ENCODE results near the gene GSTA4.
A peak's percentile ranks its signal among the peaks of the same experiment; 100 is the strongest.
"Not testable (repeated sequence)": the region's sequence is repeated elsewhere in the genome, so short reads cannot be mapped to it uniquely, and the experiment has no call there.

GSTA4 gene

DNA sequence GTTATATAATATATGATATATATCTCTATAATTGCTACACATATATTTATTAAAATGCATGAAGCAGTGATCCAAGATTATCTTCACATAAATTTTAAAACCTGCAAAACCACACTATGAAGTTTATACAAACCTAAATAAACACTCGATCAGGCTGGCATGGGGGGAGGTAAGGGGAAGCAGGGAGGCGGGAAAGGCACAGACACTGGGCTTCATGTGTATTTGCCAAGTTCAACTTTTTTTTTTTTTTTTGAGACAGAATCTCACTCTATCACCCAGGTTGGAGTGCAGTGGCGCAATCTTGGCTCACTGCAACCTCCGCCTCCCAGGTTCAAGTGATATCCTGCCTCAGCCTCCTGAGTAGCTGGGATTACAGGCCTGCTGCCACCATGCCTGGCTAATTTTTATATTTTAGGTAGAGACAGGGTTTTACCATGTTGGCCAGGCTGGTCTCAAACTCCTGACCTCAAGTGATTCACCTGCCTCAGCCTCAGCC, 13.2 kb upstream of the GSTA4 start:
- H3K4me3 ChIP-seq (ENCODE audit: control insufficient read depth in 1 of 7, extremely low read depth in 1 of 7, insufficient read depth in 4 of 7, low read depth in 2 of 7, low read length in 6 of 7); H3K27ac ChIP-seq (ENCODE audit: insufficient read depth in 1 of 2, low read depth in 1 of 2, low read length in 2 of 2, poor library complexity in 1 of 2, severe bottlenecking in 2 of 2); DNase-seq; H3K9me3 ChIP-seq (ENCODE audit: control extremely low read depth in 1 of 5, control insufficient read depth in 4 of 5, insufficient read depth in 2 of 5, low read depth in 1 of 5, low read length in 4 of 5); POLR2A ChIA-PET; H3K27me3 ChIP-seq (replicated peaks in 2 of 5; ENCODE audit: control insufficient read depth in 4 of 5, insufficient read depth in 5 of 5, low read length in 4 of 5); H3K4me1 ChIP-seq (ENCODE audit: control extremely low read depth in 1 of 4, control insufficient read depth in 4 of 4, insufficient read depth in 4 of 4, low read length in 3 of 4): not testable (repeated sequence)
- H3K36me3 ChIP-seq (ENCODE audit: control insufficient read depth in 4 of 4, insufficient read depth in 4 of 4, low read length in 3 of 4) = peaks cover 2 to 74% (median 37%) of the 10 kb centered on the region in 4 experiments
- 88% methylated on average over 1 of the region's 4 CpGs for WGBS (ENCODE audit: insufficient coverage)
- CTCF ChIA-PET = interaction anchor here (1.0 kb wide), 1 partner anchor 10 kb away, joined by 3 read pairs; no protein-coding TSS in a partner anchor

DNA sequence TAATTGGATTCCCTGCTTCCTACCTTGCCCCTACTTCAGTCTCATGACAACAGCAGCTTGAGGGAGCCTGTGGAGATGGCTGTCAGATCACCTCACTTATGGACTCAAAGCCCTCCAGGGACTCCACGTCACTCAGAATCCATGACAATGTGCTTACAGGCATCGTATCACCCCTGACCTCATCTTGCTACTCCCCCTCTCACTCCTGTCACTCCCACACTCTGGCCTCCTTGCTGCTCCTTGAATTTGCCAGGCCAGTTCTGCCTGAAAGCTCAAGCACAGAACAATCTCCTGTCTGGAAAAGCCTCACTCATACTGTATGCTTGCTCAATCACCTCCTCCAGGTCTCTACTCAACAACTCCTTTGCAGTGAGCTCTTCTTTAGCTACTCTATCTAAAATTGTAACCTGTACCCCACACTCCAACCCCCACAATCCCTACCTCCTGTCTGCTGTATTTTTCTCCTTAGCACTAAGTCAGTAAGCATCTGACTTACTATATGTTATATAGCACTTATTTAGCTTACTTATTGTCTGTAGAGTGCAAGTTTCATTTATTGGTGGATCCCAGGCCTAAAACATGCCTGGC, 10.7 kb upstream of the GSTA4 start:
- Histone ChIP-seq H3K36me3 (ENCODE audit: control insufficient read depth in 4 of 4, insufficient read depth in 4 of 4, low read length in 3 of 4) (peaks cover 2 to 53% (median 28%) of the 10 kb centered on the region in 4 experiments), H3K4me3 (ENCODE audit: control insufficient read depth in 1 of 7, extremely low read depth in 1 of 7, insufficient read depth in 4 of 7, low read depth in 2 of 7, low read length in 6 of 7) (no peak overlapping the region), H3K9me3 (ENCODE audit: control extremely low read depth in 1 of 5, control insufficient read depth in 4 of 5, insufficient read depth in 2 of 5, low read depth in 1 of 5, low read length in 4 of 5) (no peaks in the 10 kb centered on the region), H3K27me3 (replicated peaks in 2 of 5; ENCODE audit: control insufficient read depth in 4 of 5, insufficient read depth in 5 of 5, low read length in 4 of 5) (no peaks in the 10 kb centered on the region), H3K27ac (ENCODE audit: insufficient read depth in 1 of 2, low read depth in 1 of 2, low read length in 2 of 2, poor library complexity in 1 of 2, severe bottlenecking in 2 of 2) (no peak overlapping the region), H3K4me1 (ENCODE audit: control extremely low read depth in 1 of 4, control insufficient read depth in 4 of 4, insufficient read depth in 4 of 4, low read length in 3 of 4) (no peaks in the 10 kb centered on the region)
- CTCF ChIA-PET = interaction anchor here (0.7 to 1.1 kb wide), 2 partner anchors 10 to 11 kb away, joined by 3 to 4 read pairs; partner anchors contain the start of gene GSTA4
- WGBS (ENCODE audit: insufficient coverage) = 100% methylated on average over 2 of the region's 2 CpGs
- no peak for DNase-seq
- POLR2A ChIA-PET = interaction anchor here (0.6 kb wide), 1 partner anchor 846 kb away, joined by 3 read pairs; no protein-coding TSS in a partner anchor

DNA sequence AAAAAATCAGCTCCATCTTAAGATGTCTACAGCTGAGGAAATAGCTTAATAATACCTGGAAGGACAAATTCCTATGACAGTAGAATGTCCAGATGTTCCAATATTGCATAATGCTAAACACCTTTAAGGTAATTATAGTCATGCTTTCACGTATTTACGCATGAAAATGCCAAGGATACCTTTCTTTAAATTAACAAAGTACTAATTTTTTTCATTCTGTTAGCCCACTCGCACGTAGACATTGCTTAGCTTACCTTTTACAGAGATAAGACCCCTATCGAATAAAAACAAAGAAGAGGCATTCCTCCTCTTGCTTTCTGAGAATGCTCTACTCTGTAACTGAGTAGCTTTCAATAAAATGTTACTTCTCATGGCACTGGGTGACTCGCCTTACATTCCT, 4.4 kb upstream of the GSTA4 start:
- H3K4me3 ChIP-seq (ENCODE audit: control insufficient read depth in 1 of 7, extremely low read depth in 1 of 7, insufficient read depth in 4 of 7, low read depth in 2 of 7, low read length in 6 of 7) = no peak overlapping the region
- H3K36me3 ChIP-seq (ENCODE audit: control insufficient read depth in 4 of 4, insufficient read depth in 4 of 4, low read length in 3 of 4) = peaks cover 0 to 11% (median 3%) of the 10 kb centered on the region in 4 experiments
- peaks cover 3 to 13% (median 6%) of the 10 kb centered on the region in 4 experiments for H3K4me1 ChIP-seq (ENCODE audit: control extremely low read depth in 1 of 4, control insufficient read depth in 4 of 4, insufficient read depth in 4 of 4, low read length in 3 of 4)
- H3K9me3 ChIP-seq (ENCODE audit: control extremely low read depth in 1 of 5, control insufficient read depth in 4 of 5, insufficient read depth in 2 of 5, low read depth in 1 of 5, low read length in 4 of 5) = no peaks in the 10 kb centered on the region
- CTCF ChIA-PET = interaction anchor here (1.0 kb wide), 1 partner anchor 24 kb away, joined by 3 read pairs; no protein-coding TSS in a partner anchor
- H3K27ac ChIP-seq (ENCODE audit: insufficient read depth in 1 of 2, low read depth in 1 of 2, low read length in 2 of 2, poor library complexity in 1 of 2, severe bottlenecking in 2 of 2) = no peak overlapping the region
- POLR2A ChIA-PET = no interaction called here
- 97% methylated on average over 6 of the region's 6 CpGs for WGBS (ENCODE audit: insufficient coverage)
- no peak for DNase-seq
- H3K27me3 ChIP-seq (replicated peaks in 2 of 5; ENCODE audit: control insufficient read depth in 4 of 5, insufficient read depth in 5 of 5, low read length in 4 of 5) = peaks cover 0 to 2% (median 0%) of the 10 kb centered on the region in 5 experiments

DNA sequence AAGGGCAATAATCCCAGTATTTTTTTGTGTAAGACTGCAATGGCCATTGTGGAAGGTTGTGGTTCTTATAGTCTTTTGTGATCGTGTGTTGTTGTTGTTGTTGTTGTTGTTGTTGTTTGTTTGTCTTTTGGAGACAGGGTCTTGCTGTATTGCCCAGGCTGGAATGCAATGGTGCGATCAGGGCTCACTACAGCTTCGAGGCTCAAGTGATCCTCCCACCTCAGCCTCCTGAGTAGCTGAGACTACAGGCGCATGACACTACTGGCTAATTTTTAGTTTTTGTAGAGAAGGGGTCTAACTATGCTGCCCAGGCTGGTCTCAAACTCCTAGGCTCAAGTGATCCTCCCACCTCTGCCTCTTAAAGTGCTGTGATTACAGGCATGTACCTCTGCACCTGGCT, 3.5 kb upstream of the GSTA4 start:
- 85% methylated on average over 4 of the region's 4 CpGs for WGBS (ENCODE audit: insufficient coverage)
- DNase-seq = no peak
- Histone ChIP-seq H3K36me3 (ENCODE audit: control insufficient read depth in 4 of 4, insufficient read depth in 4 of 4, low read length in 3 of 4) (peaks cover 0 to 6% (median under 1%) of the 10 kb centered on the region in 4 experiments), H3K27me3 (replicated peaks in 2 of 5; ENCODE audit: control insufficient read depth in 4 of 5, insufficient read depth in 5 of 5, low read length in 4 of 5) (peaks cover 0 to 2% (median 0%) of the 10 kb centered on the region in 5 experiments), H3K27ac (ENCODE audit: insufficient read depth in 1 of 2, low read depth in 1 of 2, low read length in 2 of 2, poor library complexity in 1 of 2, severe bottlenecking in 2 of 2) (no peak overlapping the region), H3K4me1 (ENCODE audit: control extremely low read depth in 1 of 4, control insufficient read depth in 4 of 4, insufficient read depth in 4 of 4, low read length in 3 of 4) (peaks cover 3 to 20% (median 13%) of the 10 kb centered on the region in 4 experiments), H3K4me3 (ENCODE audit: control insufficient read depth in 1 of 7, extremely low read depth in 1 of 7, insufficient read depth in 4 of 7, low read depth in 2 of 7, low read length in 6 of 7) (no peak overlapping the region), H3K9me3 (ENCODE audit: control extremely low read depth in 1 of 5, control insufficient read depth in 4 of 5, insufficient read depth in 2 of 5, low read depth in 1 of 5, low read length in 4 of 5) (no peaks in the 10 kb centered on the region)
- ChIA-PET CTCF (interaction anchor here (1.0 to 1.8 kb wide), 3 partner anchors 9 to 24 kb away, joined by 3 to 7 read pairs (median 3); no protein-coding TSS in a partner anchor), POLR2A (interaction anchor here (0.7 kb wide), 1 partner anchor 36 kb away, joined by 6 read pairs; no protein-coding TSS in a partner anchor)

DNA sequence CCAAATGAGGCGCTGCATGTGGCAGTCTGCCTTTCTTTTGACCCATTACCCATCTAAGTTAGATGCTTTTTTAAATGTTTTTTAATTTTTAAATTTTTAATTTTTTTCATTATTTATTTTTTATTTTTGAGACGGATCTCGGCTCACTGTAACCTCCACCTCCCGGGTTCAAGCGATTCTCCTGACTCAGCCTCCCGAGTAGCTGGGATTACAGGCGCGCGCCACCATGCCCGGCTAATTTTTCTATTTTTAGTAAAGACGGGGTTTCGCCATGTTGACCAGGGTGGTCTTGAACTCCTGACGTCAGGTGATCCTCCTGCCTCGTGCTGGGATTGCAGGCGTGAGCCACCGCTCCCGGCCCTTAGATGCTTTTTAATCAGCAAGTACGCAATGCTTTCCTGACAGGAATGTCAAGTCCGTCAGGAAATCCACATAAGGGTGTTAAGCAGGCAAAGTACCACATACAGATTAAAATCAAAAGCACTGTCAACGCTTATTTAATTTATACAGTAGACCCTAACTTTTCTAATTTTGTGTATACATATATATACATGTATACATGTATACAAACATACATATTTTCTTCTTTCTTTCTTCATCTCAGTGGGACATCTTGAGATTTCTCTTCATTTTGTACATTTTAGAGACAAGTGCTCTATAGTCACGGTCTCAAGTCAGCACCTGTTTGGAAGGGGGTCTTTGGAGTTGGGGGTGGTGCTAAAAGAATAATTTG, 995 bp upstream of the GSTA4 start:
- no peaks in the 10 kb centered on the region for H3K36me3 ChIP-seq (ENCODE audit: control insufficient read depth in 4 of 4, insufficient read depth in 4 of 4, low read length in 3 of 4)
- WGBS (ENCODE audit: insufficient coverage) = 4% methylated on average over 9 of the region's 21 CpGs
- ChIA-PET CTCF (interaction anchor here (0.6 to 4.3 kb wide), 12 partner anchors 10 to 487 kb away, joined by 3 to 41 read pairs (median 3); partner anchors contain the start of gene FBXO9), POLR2A (no interaction called here)
- no peaks in the 10 kb centered on the region for H3K9me3 ChIP-seq (ENCODE audit: control extremely low read depth in 1 of 5, control insufficient read depth in 4 of 5, insufficient read depth in 2 of 5, low read depth in 1 of 5, low read length in 4 of 5)
- no peak overlapping the region for H3K27ac ChIP-seq (ENCODE audit: insufficient read depth in 1 of 2, low read depth in 1 of 2, low read length in 2 of 2, poor library complexity in 1 of 2, severe bottlenecking in 2 of 2)
- peaks cover 0 to 2% (median 0%) of the 10 kb centered on the region in 5 experiments for H3K27me3 ChIP-seq (replicated peaks in 2 of 5; ENCODE audit: control insufficient read depth in 4 of 5, insufficient read depth in 5 of 5, low read length in 4 of 5)
- peak; percentile 72 to 83 (median 76) for DNase-seq
- H3K4me1 ChIP-seq (ENCODE audit: control extremely low read depth in 1 of 4, control insufficient read depth in 4 of 4, insufficient read depth in 4 of 4, low read length in 3 of 4) = peaks cover 3 to 20% (median 13%) of the 10 kb centered on the region in 4 experiments
- H3K4me3 ChIP-seq (ENCODE audit: control insufficient read depth in 1 of 7, extremely low read depth in 1 of 7, insufficient read depth in 4 of 7, low read depth in 2 of 7, low read length in 6 of 7) = peak overlapping the region in 6 of 7 experiments; percentile 38 to 94 (median 56)

DNA sequence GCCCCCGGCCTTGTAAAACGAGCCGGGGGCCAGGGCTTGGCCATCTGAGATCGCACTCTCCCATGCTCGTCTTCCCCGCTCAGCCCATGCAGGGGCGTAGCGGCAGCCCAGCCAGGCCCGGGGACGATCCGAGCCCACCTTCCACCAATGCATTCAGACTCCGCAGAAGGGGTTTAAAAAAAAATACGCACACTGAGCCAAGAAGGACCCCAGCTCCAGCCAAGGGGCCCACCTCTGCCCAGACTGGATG, 320 bp downstream of the GSTA4 start:
- no peaks in the 10 kb centered on the region for H3K9me3 ChIP-seq (ENCODE audit: control extremely low read depth in 1 of 5, control insufficient read depth in 4 of 5, insufficient read depth in 2 of 5, low read depth in 1 of 5, low read length in 4 of 5)
- H3K27me3 ChIP-seq (replicated peaks in 2 of 5; ENCODE audit: control insufficient read depth in 4 of 5, insufficient read depth in 5 of 5, low read length in 4 of 5) = peaks cover 0 to 2% (median 0%) of the 10 kb centered on the region in 5 experiments
- H3K4me3 ChIP-seq (ENCODE audit: control insufficient read depth in 1 of 7, extremely low read depth in 1 of 7, insufficient read depth in 4 of 7, low read depth in 2 of 7, low read length in 6 of 7) = peak overlapping the region; percentile 65 to 94 (median 86)
- no peak for DNase-seq
- peaks cover 3 to 20% (median 13%) of the 10 kb centered on the region in 4 experiments for H3K4me1 ChIP-seq (ENCODE audit: control extremely low read depth in 1 of 4, control insufficient read depth in 4 of 4, insufficient read depth in 4 of 4, low read length in 3 of 4)
- ChIA-PET CTCF (interaction anchor here (0.7 to 4.3 kb wide), 8 partner anchors 10 to 114 kb away, joined by 3 to 41 read pairs (median 4); partner anchors contain the start of gene FBXO9), POLR2A (no interaction called here)
- peak overlapping the region; percentile 100 for H3K27ac ChIP-seq (ENCODE audit: insufficient read depth in 1 of 2, low read depth in 1 of 2, low read length in 2 of 2, poor library complexity in 1 of 2, severe bottlenecking in 2 of 2)
- 0% methylated on average over 13 of the region's 13 CpGs for WGBS (ENCODE audit: insufficient coverage)
- H3K36me3 ChIP-seq (ENCODE audit: control insufficient read depth in 4 of 4, insufficient read depth in 4 of 4, low read length in 3 of 4) = no peaks in the 10 kb centered on the region
